D721Med (cell line): ENCODE measurements around the gene MINK1.
"Not testable (repeated sequence)": the region's sequence is repeated elsewhere in the genome, so short reads cannot be mapped to it uniquely, and the experiment has no call there.

ENCODE experiments used
- DNase-seq: peaks from one replicate; pipeline ENCODE4 v3.0.0; 2011; ENCODE audit warnings: low spot score; ENCODE audit not compliant: insufficient read length
- FAIRE-seq: peaks from 2 replicates; lab custom pipeline; 2011; peaks lifted over from hg19 to GRCh38; lab: Jason Lieb, UNC
- CTCF ChIP-seq: IDR thresholded peaks from 2 replicates; pipeline ENCODE4 v1.5.1; 2012; ENCODE audit warnings: mild to moderate bottlenecking, control low read depth; ENCODE audit not compliant: insufficient read depth; ENCODE audit errors: missing control alignments

Gene MINK1

DNA sequence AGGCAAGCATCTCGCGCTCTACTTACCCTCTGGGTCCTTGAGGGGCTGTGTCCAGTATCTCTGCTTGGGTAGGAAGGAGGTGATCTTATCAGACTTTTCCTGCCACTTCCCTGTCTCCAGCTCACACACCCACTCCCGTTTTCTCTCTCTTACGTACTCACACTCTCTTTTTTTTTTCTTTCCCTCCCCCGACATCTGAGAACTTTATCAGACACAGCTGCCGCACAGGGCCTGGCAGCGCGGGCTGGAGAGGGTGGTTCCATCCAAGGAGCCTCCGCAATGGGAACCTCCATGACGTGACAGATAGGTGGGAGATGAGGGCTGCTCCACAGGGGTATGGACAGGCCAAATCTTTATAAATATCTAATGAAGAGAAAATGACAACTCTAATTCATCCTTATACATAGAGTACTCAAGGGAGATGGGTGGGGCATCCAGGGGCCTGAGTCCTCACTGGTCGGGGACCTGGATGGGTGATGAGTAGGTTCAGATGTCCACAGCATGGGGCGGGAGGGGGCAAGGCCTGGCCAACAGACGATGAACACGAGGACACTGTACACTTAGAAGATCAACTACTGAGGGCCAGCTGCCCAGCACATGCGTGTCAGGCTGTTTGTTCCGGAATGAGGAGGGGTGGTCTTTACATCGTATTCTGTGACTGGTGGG, 23.3 kb downstream of the MINK1 start:
- FAIRE-seq (no peak), DNase-seq (no peak)
- TF ChIP-seq CTCF: no peak

GRCh38 chr17:4856937-4857314, 23.8 kb downstream of the MINK1 start:
- no peak for TF ChIP-seq CTCF
- DNase-seq (no peak), FAIRE-seq (no peak)

- FAIRE-seq, DNase-seq: not testable (repeated sequence)
Measured at GRCh38 chr17:4857347-4857746, 24.2 kb downstream of the MINK1 start.

DNA sequence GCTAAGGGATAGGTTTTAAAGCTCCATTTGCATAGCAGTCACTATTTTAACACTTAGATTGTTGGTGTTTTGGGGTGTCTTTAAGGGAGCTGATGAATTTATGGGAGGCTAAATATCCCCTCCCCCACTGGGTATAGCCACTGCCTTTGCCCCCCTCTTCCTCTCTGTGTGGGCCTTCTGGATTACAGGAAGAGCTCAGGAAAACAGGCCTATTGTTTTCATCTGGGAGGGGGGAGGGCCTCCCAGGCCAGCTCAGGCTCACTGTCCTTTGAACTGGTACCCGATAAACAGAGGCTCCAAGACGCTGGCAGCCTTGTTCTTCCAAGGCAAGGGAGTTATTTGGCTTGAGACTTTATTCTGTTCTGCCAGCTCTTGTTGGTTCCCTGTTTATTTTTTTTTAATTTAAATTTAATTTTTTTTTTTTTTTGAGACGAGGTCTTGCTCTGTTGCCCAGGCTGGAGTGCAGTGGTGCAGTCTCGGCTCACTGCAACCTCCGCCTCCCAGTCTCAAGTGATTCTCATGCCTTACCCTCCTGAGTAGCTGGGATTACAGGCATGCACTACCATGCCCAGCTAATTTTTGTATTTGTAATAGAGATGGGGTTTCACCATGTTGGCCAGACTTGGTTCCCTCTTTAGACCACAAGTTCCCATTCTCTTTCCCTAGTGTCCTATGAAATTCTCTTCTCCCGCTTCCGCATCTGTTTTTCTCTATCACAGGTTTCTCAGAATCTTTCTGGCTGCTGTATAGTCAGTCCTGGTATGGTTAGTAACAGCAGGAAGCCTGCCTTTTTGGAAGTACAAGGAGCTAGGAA, 25.1 kb downstream of the MINK1 start:
- FAIRE-seq (no peak), DNase-seq (no peak)
- no peak for TF ChIP-seq CTCF

- no peak for TF ChIP-seq CTCF
- FAIRE-seq: no peak
- no peak for DNase-seq
Measured at GRCh38 chr17:4858882-4859260, 25.7 kb downstream of the MINK1 start.

- FAIRE-seq (no peak), DNase-seq (no peak)
- no peak for TF ChIP-seq CTCF
Measured at GRCh38 chr17:4859816-4860625, 26.9 kb downstream of the MINK1 start.

- TF ChIP-seq CTCF: no peak
- FAIRE-seq (no peak), DNase-seq (no peak)
Measured at GRCh38 chr17:4860651-4861050, 27.5 kb downstream of the MINK1 start.
